Occipital lobe (tissue), 2 donors: ENCODE results near the gene POLR2B. TPM values are rescaled to one million over a fixed set of nuclear protein-coding genes. Genes with fewer than 3 reads are reported as not detected.

Source experiments
- small RNA-seq: library from RNA; depleted of rRNA; stranded (forward); fragments of <200 nt; gene quantifications from one replicate; pipeline ENCODE3, GENCODE V24; 2014
- total RNA-seq: library from RNA; depleted of rRNA; stranded (reverse); fragments of >200 nt; gene quantifications from one replicate; pipeline ENCODE4 v1.2.3, GENCODE V29; 2014

The POLR2B gene
- total RNA-seq, 1 donor from 2014 or later: 230 TPM

Small RNAs within 50 kb of the gene (small RNA-seq; reads per million reads assigned to genes)
- gene RNU6-998P: not detected

Other genes starting within 250 kb of the POLR2B start
- gene SPINK2, start 157.2 kb upstream of the POLR2B start, total RNA-seq: not detected
- 7.8 TPM for gene REST, start 71.0 kb upstream of the POLR2B start, total RNA-seq
- 19.0 TPM for gene NOA1, start 1.3 kb upstream of the POLR2B start, total RNA-seq
- gene IGFBP7, start 131.5 kb downstream of the POLR2B start, total RNA-seq: 27.1 TPM